AG09309 (cell line): ENCODE measurements around the gene EDEM3.

ENCODE experiments used
- DNase-seq: peaks from one replicate; pipeline ENCODE4 v3.0.0-alpha.2; 2010; ENCODE audit warnings: low read depth
- H3K4me3 ChIP-seq: 2 replicates; pipeline ENCODE4 v1.5.1; 2011; ENCODE audit warnings: mild to moderate bottlenecking, low read depth, low read length, moderate library complexity; ENCODE audit not compliant: control insufficient read depth
- CTCF ChIP-seq: IDR thresholded peaks from 2 replicates; pipeline ENCODE4 v1.5.1; 2011; ENCODE audit warnings: mild to moderate bottlenecking, low read depth, low read length, inconsistent platforms; ENCODE audit not compliant: insufficient read depth, control insufficient read depth; ENCODE audit errors: missing control alignments

Gene EDEM3

GRCh38 chr1:184716158-184716557 is 38.5 kb downstream of the EDEM3 start:
- no peak overlapping the region for H3K4me3 ChIP-seq
- DNase-seq: peak; percentile 34
- TF ChIP-seq CTCF: no peak

DNA sequence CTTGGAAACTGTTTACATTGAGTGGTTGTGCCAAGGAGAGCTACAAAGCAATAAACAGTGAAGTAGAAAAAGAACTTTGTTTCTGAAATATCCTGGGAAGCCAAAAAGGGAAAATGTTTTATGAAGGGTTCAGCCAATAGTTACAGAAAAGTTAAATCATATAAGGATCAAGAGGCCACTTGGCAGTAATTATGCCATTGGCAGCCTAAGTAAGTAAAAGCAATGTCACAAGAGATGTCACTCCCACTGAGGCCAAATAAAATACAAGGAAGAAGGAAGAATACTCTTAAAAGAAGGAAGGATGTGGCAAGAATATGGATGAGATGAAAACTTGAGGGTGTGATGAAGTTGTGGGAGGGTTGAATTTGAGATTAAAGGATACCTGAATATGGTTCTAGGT is 45.2 kb downstream of the EDEM3 start:
- H3K4me3 ChIP-seq: no peak overlapping the region
- DNase-seq: no peak
- TF ChIP-seq CTCF: no peak

DNA sequence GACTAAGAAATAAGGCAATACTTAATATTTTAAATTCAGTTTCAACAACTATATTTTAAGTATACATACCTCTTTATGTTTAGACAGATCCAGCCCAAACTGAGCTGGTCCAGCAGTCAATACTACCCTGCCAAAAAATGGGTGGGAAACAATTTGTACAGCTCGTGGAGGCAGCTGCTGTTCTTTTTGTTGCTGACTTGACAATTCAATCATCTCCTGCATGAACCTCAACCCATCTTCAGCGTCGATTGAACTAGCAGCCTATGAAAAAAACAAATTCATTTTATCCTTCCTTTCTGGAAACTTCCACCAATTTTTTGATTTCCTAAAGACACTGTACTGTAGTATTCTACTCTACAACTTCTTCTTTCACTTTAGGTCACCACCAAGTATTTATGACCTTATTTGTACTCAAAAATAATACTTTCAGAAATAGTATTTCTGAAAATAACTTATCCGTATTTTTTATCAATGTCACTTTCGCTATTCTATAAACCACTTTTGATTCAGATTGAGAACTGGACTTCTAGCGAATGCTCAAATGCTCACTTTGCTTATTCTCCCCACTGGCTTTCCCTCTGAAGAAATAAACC is 46.5 kb downstream of the EDEM3 start:
- no peak overlapping the region for H3K4me3 ChIP-seq
- TF ChIP-seq CTCF: no peak
- DNase-seq: no peak

DNA sequence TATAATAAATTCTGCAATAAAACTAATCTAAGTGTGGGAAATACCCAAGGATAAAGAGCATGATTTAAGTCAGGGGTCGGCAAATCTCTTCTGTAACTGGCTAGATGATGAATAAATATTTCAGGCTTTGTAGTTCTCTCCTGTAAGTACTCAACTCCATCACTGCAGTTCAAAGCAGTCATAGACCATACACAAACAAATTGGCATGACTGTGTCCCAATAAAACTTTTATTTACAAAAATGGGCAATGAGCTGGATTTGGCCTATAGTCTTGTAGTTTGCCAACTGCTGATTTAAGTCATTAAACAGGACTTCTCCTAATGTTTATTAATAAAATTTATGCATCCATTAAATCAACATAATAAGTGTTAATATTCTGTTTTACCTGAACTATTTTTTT is 49.4 kb downstream of the EDEM3 start:
- no peak for TF ChIP-seq CTCF
- DNase-seq: no peak
- no peak overlapping the region for H3K4me3 ChIP-seq

DNA sequence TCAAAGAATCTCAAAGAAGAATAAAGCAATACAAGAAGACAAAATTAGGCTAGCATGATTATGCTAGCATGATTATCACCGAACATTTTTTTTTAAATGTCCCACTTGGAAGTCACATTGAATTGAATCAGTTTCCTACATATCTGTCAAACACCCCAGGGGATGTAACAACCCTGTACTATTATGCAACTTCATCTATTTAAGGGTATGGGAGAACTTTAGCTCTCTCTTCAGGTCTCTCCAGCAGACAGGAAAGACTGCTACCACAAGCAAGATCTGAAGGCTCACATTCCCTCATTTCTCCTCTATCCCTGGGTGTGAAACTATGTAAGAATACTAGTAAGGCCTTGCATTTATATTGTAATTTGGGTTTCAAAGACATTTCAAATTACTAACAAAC is 52.8 kb downstream of the EDEM3 start:
- no peak for TF ChIP-seq CTCF
- no peak for DNase-seq
- H3K4me3 ChIP-seq: no peak overlapping the region

DNA sequence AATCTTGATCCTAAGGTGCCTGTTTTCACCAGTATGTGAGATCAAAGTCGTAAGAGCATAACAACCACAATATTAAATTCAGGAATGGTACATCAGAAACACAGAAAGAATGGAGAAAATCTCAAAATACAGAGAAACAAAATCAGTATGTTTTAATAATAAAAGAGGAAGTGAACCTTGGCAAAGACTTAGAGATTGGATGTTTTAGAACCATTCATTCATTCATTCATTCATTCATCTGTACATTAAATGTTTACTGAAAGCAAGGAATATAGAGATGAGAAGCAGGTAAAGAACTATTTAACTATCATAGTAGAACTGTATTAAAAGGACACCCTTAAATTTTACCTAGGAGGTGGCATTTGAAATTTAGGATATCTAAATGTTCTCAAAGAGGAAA is 55.7 kb downstream of the EDEM3 start:
- no peak for DNase-seq
- no peak for TF ChIP-seq CTCF

GRCh38 chr1:184698016-184698415 is 56.6 kb downstream of the EDEM3 start:
- H3K4me3 ChIP-seq: no peak overlapping the region
- DNase-seq: no peak
- TF ChIP-seq CTCF: no peak

More for the DNA sequence above, 55.7 kb downstream of the EDEM3 start:
- no peak overlapping the region for H3K4me3 ChIP-seq
